Thoracic aorta (tissue), 2 donors: ENCODE results near the gene IER5L. TPM values are rescaled to one million over a fixed set of nuclear protein-coding genes. Genes with fewer than 3 reads are reported as not detected.
A peak's percentile ranks its signal among the peaks of the same experiment; 100 is the strongest.
"Not testable (repeated sequence)": the region's sequence is repeated elsewhere in the genome, so short reads cannot be mapped to it uniquely, and the experiment has no call there.

ENCODE experiments used
- ATAC-seq: fragments of 150-250 bp; one replicate; pipeline ENCODE4 v1.8.0; 2017; ENCODE audit warnings: low read depth; ENCODE audit not compliant: insufficient number of reproducible peaks, low FRiP score
- DNase-seq: peaks from one replicate; pipeline ENCODE4 v3.0.0-alpha.2; 2020; ENCODE audit warnings: low spot score
- H3K27ac ChIP-seq, 2 donors: fragments of 200-600 bp; sonication (generic); 1 replicate in 1 of 2; 2 replicates in 1 of 2; pipeline ENCODE4 v1.5.1; 2016; ENCODE audit warnings: mild to moderate bottlenecking in 2 of 2, moderate library complexity in 2 of 2
- H3K27me3 ChIP-seq: fragments of 200-600 bp; sonication (generic); replicated peaks from 2 replicates; pipeline ENCODE4 v1.6.0; 2016; ENCODE audit warnings: mild to moderate bottlenecking; ENCODE audit not compliant: insufficient read depth
- H3K36me3 ChIP-seq: fragments of 200-600 bp; sonication (generic); one replicate; pipeline ENCODE4 v1.5.1; 2016
- H3K4me1 ChIP-seq, 2 donors: fragments of 200-600 bp; sonication (generic); 1 replicate in 1 of 2; 2 replicates in 1 of 2; pipeline versions ENCODE4 v1.5.1 to v1.6.0; 2016; ENCODE audit warnings: low read depth in 2 of 2, mild to moderate bottlenecking in 1 of 2; ENCODE audit not compliant: control insufficient read depth in 1 of 2
- H3K4me3 ChIP-seq: fragments of 200-600 bp; sonication (generic); 2 replicates; pipeline ENCODE4 v1.5.1; 2016; ENCODE audit warnings: mild to moderate bottlenecking
- H3K9me3 ChIP-seq: fragments of 200-600 bp; sonication (generic); 2 replicates; pipeline ENCODE4 v1.5.1; 2016
- CTCF ChIP-seq: fragments of 200-600 bp; sonication (generic); IDR thresholded peaks from one replicate; pipeline ENCODE4 v1.5.1; 2019; ENCODE audit warnings: antibody characterized with exemption
- total RNA-seq, 2 donors: library from RNA; depleted of rRNA; stranded (reverse); fragments of >200 nt; gene quantifications; one replicate each; pipeline versions ENCODE4 v1.1.0 to v1.2.3, GENCODE V29; 2016

Gene IER5L
- total RNA-seq, 2 donors from 2014 or later = 65.4 to 81.2 TPM

GRCh38 chr9:129136446-129137035 is 41.5 kb downstream of the IER5L start:
- Histone ChIP-seq H3K36me3 (peaks cover 22% of the 10 kb centered on the region), H3K9me3 (no peaks in the 10 kb centered on the region), H3K27me3 (no peaks in the 10 kb centered on the region), H3K4me3 (no peak overlapping the region), H3K27ac (peak overlapping the region; percentile 100), H3K4me1 (peaks cover 30 to 44% of the 10 kb centered on the region in 2 donors)
- DNase-seq = no peak
- ATAC-seq = no peak
- no peak for TF ChIP-seq CTCF

- Histone ChIP-seq H3K27ac (no peak overlapping the region), H3K27me3 (no peaks in the 10 kb centered on the region), H3K36me3 (peaks cover 22% of the 10 kb centered on the region), H3K9me3 (no peaks in the 10 kb centered on the region), H3K4me1 (peaks cover 20 to 33% of the 10 kb centered on the region in 2 donors), H3K4me3 (no peak overlapping the region)
- no peak for TF ChIP-seq CTCF
- ATAC-seq (no peak), DNase-seq (no peak)
These were observed 42.6 kb downstream of the IER5L start for GRCh38 chr9:129135476-129135875.

GRCh38 chr9:129133082-129133481 is 45.0 kb downstream of the IER5L start:
- Histone ChIP-seq H3K4me3 (no peak overlapping the region), H3K27me3 (no peaks in the 10 kb centered on the region), H3K36me3 (peaks cover 22% of the 10 kb centered on the region), H3K27ac (no peak overlapping the region), H3K9me3 (no peaks in the 10 kb centered on the region), H3K4me1 (peaks cover 9 to 12% of the 10 kb centered on the region in 2 donors)
- no peak for ATAC-seq
- TF ChIP-seq CTCF = no peak
- DNase-seq = no peak

DNA sequence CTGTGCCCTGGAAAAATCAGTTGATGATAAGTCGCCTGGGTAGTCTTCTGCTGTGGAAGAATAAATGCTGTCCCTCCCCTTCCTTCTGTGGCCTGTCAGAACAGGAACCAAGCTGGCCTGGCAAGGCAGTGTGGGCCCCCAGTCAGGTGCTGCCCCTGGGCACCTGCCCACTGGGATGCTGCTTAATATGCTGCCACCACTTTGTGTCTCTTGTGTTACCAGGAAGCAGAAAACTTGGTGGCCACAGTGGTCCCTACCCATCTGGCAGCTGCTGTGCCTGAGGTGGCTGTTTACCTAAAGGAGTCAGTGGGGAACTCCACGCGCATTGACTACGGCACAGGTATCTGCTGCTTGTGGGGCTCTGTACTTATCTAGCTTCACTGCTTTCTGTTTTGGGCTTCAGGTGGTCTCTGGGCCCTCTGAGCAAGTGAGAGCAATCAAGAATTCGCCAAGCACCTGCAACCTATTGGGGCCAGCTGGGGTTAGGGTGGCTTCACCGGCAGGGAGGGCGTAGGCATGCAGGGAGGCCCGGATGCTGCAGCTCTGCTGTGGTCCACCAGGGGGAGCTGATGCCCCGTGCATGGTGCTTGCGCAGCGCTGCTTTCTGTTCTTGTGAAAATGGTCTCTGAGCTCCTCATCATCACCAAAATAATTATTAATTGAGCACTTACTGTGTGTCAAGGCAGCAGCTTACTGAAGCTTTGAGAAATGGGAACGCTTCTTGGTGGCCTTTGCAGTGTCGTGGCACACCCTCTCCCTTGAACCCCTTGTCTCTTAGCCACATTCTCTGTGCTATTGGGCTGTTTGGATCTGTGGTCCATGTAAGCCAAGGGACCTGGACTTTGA is 46.5 kb downstream of the IER5L start:
- no peaks in the 10 kb centered on the region for H3K9me3 ChIP-seq
- no peaks in the 10 kb centered on the region for H3K27me3 ChIP-seq
- ATAC-seq (no peak), DNase-seq (no peak)
- H3K36me3 ChIP-seq = peaks cover 15% of the 10 kb centered on the region
- H3K4me3 ChIP-seq = no peak overlapping the region
- H3K4me1 ChIP-seq = no peaks in the 10 kb centered on the region
- no peak overlapping the region for H3K27ac ChIP-seq
- TF ChIP-seq CTCF = peak; percentile 99

DNA sequence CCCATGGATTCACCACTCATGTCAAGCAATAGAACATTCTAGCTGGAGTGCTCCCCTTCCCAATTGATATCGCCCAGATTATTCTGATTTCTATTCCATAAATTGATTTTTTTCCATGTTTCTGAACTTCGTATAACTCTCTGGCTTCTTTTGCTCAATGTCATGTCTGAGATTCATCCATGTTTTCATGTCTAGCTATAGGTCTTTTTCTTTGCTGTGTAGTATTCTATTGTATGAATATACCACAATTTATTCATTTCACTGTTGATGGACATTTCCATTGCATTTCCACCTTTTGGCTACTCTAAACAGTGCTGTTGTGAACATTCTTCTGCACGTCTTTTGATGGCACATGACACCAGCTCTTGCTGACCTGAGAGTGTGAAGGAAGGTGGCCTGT is 47.3 kb downstream of the IER5L start:
- no peak for TF ChIP-seq CTCF
- Histone ChIP-seq H3K27ac (no peak overlapping the region), H3K36me3 (peaks cover 14% of the 10 kb centered on the region), H3K4me1 (no peaks in the 10 kb centered on the region), H3K9me3 (no peaks in the 10 kb centered on the region), H3K4me3 (no peak overlapping the region), H3K27me3 (no peaks in the 10 kb centered on the region)
- DNase-seq (no peak), ATAC-seq (no peak)

DNA sequence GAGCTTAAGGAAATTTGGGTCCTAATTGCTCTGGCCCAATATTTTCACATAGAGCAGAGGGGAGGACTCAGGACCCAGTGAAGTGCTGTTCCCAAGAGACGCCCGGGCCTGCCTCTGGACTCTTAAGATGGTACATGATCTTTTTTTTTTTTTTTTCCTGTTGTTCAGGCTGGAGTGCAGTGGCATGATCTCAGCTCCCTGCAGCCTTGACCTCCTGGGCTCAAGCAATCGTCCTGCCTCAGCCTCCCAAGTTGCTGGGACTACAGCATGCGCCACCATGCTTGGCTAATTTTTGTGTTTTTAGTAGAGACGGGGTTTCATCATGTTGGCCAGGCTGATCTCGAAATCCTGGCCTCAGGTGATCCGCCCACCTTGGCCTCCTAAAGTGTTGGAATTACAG is 47.8 kb downstream of the IER5L start:
- peaks cover 11% of the 10 kb centered on the region for H3K36me3 ChIP-seq
- not testable (repeated sequence) for H3K27me3 ChIP-seq, H3K27ac ChIP-seq, H3K4me3 ChIP-seq, DNase-seq, ATAC-seq, H3K4me1 ChIP-seq, H3K9me3 ChIP-seq
